ENCODE measurements around the gene PIH1D1. TPM values are rescaled to one million over a fixed set of nuclear protein-coding genes. Genes with fewer than 3 reads are reported as not detected.

Gene PIH1D1
- total and polyA plus RNA-seq, 2 of the 13 experiments (the other 11 are each of a cell fraction or from before 2014, with no cell fraction given) = 110 to 137 TPM

DNA sequence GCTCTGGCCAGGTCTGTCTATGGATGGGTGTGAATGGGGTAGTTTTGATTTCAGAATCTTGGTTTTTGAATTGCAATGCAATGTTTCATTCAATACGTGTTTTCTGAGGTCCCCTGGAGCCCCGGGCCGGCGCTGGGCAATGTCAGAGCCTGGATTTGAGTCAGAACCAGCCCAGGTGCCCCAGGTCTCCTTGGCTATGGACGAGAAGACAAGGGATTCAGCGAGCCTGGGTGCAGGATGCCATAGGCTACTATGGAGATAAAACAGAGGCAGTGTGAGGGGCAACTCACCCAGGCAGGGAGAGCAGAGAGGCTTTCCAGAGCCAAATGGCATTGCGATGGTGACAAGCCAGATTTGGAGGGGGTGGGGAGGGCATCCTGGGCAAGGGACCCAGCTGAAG is 34.6 kb upstream of the PIH1D1 start:
- Histone ChIP-seq H2AFZ (ENCODE audit: low read length) (no peak overlapping the region), H3K9ac (ENCODE audit: insufficient read depth, low read depth, low read length) (peak overlapping the region; percentile 82; the same call in 1 of the 2 replicates), H3K4me3 (replicated peaks in 1 of 3; ENCODE audit: insufficient read depth in 1 of 3, low read depth in 2 of 3, low read length in 3 of 3) (no peak overlapping the region), H3K79me2 (ENCODE audit: insufficient read depth, low read length) (peaks cover 37% of the 10 kb centered on the region), H3K4me2 (ENCODE audit: low read depth, low read length) (peak overlapping the region; percentile 80; the same call in 1 of the 2 replicates), H4K20me1 (ENCODE audit: insufficient read depth, low read length) (peaks cover 34% of the 10 kb centered on the region), H3K27me3 (ENCODE audit: control insufficient read depth in 1 of 2, insufficient read depth in 2 of 2, low read length in 2 of 2) (peaks cover 0 to 3% of the 10 kb centered on the region in 2 experiments; a peak in 1 of 5 replicates), H3K9me3 (ENCODE audit: low read length) (no peaks in the 10 kb centered on the region), H3K4me1 (ENCODE audit: insufficient read depth, low read length) (peaks cover 30% of the 10 kb centered on the region), H3K36me3 (replicated peaks in 1 of 2; ENCODE audit: control insufficient read depth in 1 of 2, insufficient read depth in 2 of 2, low read length in 2 of 2) (peaks cover 16 to 23% of the 10 kb centered on the region in 2 experiments), H3K27ac (ENCODE audit: extremely low read length, insufficient read depth, low read length) (peak overlapping the region; percentile 70)
- intact Hi-C loops (cut with micrococcal nuclease; ENCODE audit: unreplicated experiment) = no loop called here
- POLR2A ChIA-PET = interaction anchor here (1.7 kb wide), 1 partner anchor 33 kb away, joined by 4 read pairs; the partner anchor contains the start of gene ALDH16A1
- no peak for ATAC-seq
- WGBS (ENCODE audit: low lambda C conversion rate) = 99% methylated on average over 7 of the region's 7 CpGs
- no TSS peak for BruUV-seq (replicated peaks)
- no peak for FAIRE-seq
- in situ Hi-C loops (cut with HindIII; ENCODE audit: extremely low pct_ligation_motif_present, low pct_unique_long_range_greater_than_20kb) = no loop called here
- DNase-seq (ENCODE audit: low spot score) = no peak
- CTCF ChIA-PET (ENCODE audit: low intra/inter-chr PET ratio, low total read pairs) = no interaction called here
- no peak for TF ChIP-seq NR2F2 (IDR thresholded peaks at IDR 0.05; ENCODE audit: borderline replicate concordance, low read depth)
- no peak for TF ChIP-seq ZNF547 (CRISPR knock-in tag; IDR thresholded peaks at IDR 0.05)
- no peak for TF ChIP-seq AKNA (CRISPR knock-in tag; IDR thresholded peaks at IDR 0.05; ENCODE audit: borderline replicate concordance)
- TF ChIP-seq, protein P1, sequence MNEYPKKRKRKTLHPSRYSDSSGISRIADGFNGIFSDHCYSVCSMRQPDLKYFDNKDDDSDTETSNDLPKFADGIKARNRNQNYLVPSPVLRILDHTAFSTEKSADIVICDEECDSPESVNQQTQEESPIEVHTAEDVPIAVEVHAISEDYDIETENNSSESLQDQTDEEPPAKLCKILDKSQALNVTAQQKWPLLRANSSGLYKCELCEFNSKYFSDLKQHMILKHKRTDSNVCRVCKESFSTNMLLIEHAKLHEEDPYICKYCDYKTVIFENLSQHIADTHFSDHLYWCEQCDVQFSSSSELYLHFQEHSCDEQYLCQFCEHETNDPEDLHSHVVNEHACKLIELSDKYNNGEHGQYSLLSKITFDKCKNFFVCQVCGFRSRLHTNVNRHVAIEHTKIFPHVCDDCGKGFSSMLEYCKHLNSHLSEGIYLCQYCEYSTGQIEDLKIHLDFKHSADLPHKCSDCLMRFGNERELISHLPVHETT (CRISPR knock-in tag; conservative IDR thresholded peaks at IDR 0.05) = no peak
- no peak for TF ChIP-seq GPBP1L1 (CRISPR knock-in tag; IDR thresholded peaks at IDR 0.05)
- TF ChIP-seq, protein P2, sequence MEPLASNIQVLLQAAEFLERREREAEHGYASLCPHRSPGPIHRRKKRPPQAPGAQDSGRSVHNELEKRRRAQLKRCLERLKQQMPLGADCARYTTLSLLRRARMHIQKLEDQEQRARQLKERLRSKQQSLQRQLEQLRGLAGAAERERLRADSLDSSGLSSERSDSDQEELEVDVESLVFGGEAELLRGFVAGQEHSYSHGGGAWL (CRISPR knock-in tag; IDR thresholded peaks at IDR 0.05) = no peak
- no peak for TF ChIP-seq MED8 (CRISPR knock-in tag; IDR thresholded peaks at IDR 0.05; ENCODE audit: insufficient replicate concordance)
- TF ChIP-seq, protein P3, sequence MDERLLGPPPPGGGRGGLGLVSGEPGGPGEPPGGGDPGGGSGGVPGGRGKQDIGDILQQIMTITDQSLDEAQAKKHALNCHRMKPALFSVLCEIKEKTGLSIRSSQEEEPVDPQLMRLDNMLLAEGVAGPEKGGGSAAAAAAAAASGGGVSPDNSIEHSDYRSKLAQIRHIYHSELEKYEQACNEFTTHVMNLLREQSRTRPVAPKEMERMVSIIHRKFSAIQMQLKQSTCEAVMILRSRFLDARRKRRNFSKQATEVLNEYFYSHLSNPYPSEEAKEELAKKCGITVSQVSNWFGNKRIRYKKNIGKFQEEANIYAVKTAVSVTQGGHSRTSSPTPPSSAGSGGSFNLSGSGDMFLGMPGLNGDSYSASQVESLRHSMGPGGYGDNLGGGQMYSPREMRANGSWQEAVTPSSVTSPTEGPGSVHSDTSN (CRISPR knock-in tag; IDR thresholded peaks at IDR 0.05) = no peak
- no peak for TF ChIP-seq ZNF326 (CRISPR knock-in tag; IDR thresholded peaks at IDR 0.05; ENCODE audit: borderline replicate concordance)
- TF ChIP-seq, protein P4, sequence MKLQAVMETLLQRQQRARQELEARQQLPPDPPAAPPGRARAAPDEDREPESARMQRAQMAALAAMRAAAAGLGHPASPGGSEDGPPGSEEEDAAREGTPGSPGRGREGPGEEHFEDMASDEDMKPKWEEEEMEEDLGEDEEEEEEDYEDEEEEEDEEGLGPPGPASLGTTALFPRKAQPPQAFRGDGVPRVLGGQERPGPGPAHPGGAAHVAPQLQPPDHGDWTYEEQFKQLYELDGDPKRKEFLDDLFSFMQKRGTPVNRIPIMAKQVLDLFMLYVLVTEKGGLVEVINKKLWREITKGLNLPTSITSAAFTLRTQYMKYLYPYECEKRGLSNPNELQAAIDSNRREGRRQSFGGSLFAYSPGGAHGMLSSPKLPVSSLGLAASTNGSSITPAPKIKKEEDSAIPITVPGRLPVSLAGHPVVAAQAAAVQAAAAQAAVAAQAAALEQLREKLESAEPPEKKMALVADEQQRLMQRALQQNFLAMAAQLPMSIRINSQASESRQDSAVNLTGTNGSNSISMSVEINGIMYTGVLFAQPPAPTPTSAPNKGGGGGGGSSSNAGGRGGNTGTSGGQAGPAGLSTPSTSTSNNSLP (IDR thresholded peaks at IDR 0.05; ENCODE audit: low read depth, low read length) = no peak
- TF ChIP-seq, protein P5, sequence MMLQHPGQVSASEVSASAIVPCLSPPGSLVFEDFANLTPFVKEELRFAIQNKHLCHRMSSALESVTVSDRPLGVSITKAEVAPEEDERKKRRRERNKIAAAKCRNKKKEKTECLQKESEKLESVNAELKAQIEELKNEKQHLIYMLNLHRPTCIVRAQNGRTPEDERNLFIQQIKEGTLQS (CRISPR knock-in tag; IDR thresholded peaks at IDR 0.05) = no peak
